Brain microvascular endothelial cell (primary cell): Measurements from ENCODE around the gene KIDINS220.

Experiments used
- DNase-seq: peaks from one replicate; pipeline ENCODE4 v3.0.0-alpha.2; 2020
- H3K27ac ChIP-seq: fragments of 250-450 bp; sonication (Bioruptor Pico); 2 replicates; pipeline ENCODE4 v1.5.1; 2020; ENCODE audit warnings: mild to moderate bottlenecking, moderate library complexity
- H3K27me3 ChIP-seq: fragments of 250-450 bp; sonication (Bioruptor Pico); replicated peaks from 2 replicates; pipeline ENCODE4 v1.5.1; 2020; ENCODE audit warnings: mild to moderate bottlenecking
- H3K36me3 ChIP-seq: fragments of 250-450 bp; sonication (Bioruptor Pico); replicated peaks from 2 replicates; pipeline ENCODE4 v1.5.1; 2020; ENCODE audit warnings: mild to moderate bottlenecking
- H3K4me3 ChIP-seq: 2 replicates; pipeline ENCODE4 v1.5.1; 2011; ENCODE audit warnings: low read depth, mild to moderate bottlenecking, control low read depth, low read length, moderate library complexity
- in situ Hi-C: cut with HindIII; loops from 2 replicates; pipeline ENCODE4 v1.10.0; 2017; ENCODE audit warnings: low sequenced_read_pairs, low pct_ligation_motif_present
- TF ChIP-seq, protein P1 (sequence below): IDR thresholded peaks from 2 replicates; pipeline ENCODE4 v1.5.1; 2011; ENCODE audit warnings: low read depth, mild to moderate bottlenecking, moderate library complexity, low read length, control low read depth, inconsistent platforms; ENCODE audit errors: missing control alignments

The KIDINS220 gene

DNA sequence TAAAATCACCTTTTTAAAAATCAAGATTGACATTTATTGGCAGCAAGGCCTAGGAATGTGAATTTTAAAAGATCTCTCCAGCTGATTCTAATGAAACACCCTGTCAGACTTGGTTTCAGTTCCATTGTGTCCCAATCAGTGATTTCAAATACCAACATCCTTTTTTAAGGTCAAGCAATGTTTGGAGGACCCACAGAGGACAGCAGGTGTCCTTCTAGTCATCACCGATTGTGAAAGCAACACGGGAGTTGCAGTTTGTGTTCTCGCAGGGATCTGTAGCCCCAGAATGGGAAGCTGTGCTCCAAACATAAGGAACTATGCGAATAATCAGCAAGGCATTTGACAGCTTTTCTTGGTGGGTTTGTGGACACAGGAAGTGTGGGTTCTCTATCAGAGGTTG, 4.5 kb upstream of the KIDINS220 start:
- no peaks in the 10 kb centered on the region for H3K36me3 ChIP-seq
- H3K27ac ChIP-seq = no peak overlapping the region
- in situ Hi-C loops = no loop called here
- no peaks in the 10 kb centered on the region for H3K27me3 ChIP-seq
- no peak overlapping the region for H3K4me3 ChIP-seq
- TF ChIP-seq, protein P1, sequence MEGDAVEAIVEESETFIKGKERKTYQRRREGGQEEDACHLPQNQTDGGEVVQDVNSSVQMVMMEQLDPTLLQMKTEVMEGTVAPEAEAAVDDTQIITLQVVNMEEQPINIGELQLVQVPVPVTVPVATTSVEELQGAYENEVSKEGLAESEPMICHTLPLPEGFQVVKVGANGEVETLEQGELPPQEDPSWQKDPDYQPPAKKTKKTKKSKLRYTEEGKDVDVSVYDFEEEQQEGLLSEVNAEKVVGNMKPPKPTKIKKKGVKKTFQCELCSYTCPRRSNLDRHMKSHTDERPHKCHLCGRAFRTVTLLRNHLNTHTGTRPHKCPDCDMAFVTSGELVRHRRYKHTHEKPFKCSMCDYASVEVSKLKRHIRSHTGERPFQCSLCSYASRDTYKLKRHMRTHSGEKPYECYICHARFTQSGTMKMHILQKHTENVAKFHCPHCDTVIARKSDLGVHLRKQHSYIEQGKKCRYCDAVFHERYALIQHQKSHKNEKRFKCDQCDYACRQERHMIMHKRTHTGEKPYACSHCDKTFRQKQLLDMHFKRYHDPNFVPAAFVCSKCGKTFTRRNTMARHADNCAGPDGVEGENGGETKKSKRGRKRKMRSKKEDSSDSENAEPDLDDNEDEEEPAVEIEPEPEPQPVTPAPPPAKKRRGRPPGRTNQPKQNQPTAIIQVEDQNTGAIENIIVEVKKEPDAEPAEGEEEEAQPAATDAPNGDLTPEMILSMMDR = no peak
- DNase-seq = no peak

DNA sequence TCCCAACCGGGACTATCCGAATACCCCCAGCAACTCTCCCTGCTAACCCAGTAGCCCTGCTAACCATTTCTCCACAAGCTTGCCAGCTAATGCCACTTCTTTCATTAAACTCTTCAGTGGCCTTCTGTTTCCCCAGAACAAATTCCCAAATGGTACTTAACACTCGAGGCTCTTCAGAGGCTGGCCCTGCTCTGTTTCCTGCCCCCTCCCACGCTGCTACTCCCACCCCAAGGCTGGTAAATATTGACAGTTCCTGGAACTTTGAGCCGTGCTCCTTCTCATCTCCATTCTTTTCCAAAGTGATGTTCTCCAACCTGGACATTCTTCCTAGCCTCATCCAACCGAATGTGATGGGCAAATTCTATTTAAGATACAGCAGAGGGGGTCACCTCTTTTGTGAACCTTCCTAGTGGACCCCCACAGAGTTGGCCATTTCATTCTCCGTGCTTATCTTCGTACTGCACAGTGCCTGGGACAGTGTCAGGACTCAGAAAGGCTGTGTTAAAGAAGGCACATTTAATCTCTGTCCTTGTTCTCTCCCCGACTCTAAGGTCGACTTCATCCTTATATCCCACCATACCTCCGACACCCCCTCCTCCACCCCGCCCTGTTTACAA, 3.2 kb upstream of the KIDINS220 start:
- Histone ChIP-seq H3K27me3 (no peaks in the 10 kb centered on the region), H3K36me3 (no peaks in the 10 kb centered on the region), H3K27ac (no peak overlapping the region), H3K4me3 (no peak overlapping the region)
- in situ Hi-C loops = no loop called here
- DNase-seq = no peak
- TF ChIP-seq, protein P1 = no peak

DNA sequence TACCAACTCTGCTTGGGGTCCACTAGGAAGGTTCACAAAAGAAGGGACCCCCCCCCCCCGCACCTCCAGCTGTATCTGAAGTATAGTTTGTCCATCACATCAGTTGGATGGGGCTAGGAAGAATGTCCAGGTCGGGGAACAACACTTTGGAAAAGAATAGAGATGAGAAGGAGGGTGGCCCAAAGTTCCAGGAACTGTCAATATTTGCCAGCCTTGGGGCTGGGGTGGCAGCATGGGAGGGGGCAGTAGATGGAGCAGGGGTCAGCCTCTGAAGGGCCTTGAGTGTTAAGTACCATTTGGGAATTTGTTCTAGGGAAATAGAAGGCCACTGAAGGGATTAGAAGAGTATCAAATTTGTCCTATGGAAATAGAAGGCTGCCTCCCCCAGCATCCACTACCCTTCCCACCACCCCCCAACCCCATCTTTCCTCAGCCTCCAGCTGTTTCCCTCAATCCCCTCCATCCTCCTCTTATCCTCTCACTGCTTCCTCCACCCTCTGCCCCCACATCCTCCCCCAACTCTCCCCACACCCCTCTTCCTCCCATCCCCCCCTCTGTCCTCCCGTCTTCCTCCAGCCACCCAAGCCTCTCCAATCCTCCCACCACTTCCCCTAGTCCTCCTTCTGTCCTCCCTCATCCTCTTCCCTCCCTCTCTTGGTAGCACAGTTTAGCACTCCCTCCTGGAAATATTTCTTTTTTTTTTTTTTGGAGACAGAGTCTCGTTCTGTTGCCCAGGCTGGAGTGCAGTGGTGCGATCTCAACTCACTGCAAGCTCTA, 2.0 kb upstream of the KIDINS220 start:
- TF ChIP-seq, protein P1 = no peak
- no peak overlapping the region for H3K4me3 ChIP-seq
- H3K27ac ChIP-seq = no peak overlapping the region
- in situ Hi-C loops = no loop called here
- H3K27me3 ChIP-seq = no peaks in the 10 kb centered on the region
- H3K36me3 ChIP-seq = no peaks in the 10 kb centered on the region
- DNase-seq = no peak

DNA sequence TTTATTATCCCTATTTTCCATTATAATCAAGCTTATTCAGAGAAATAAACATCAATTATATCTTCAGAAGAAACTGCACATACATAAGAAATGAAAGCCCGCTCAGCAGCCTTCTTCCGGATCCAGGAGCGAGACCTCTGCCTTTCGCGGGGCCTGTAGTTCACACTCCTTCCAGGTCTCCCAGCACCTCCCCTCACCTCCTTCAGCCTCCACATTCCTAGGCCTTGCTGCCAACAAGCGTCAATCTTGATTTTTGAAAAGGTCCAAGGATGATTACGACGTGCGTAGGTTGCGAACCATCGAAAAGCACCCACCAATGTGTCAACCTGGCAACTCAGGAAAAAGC, 355 bp upstream of the KIDINS220 start:
- Histone ChIP-seq H3K36me3 (no peaks in the 10 kb centered on the region), H3K4me3 (peak overlapping the region; percentile 27), H3K27ac (no peak overlapping the region), H3K27me3 (no peaks in the 10 kb centered on the region)
- in situ Hi-C loops = no loop called here
- TF ChIP-seq, protein P1 = no peak
- no peak for DNase-seq

DNA sequence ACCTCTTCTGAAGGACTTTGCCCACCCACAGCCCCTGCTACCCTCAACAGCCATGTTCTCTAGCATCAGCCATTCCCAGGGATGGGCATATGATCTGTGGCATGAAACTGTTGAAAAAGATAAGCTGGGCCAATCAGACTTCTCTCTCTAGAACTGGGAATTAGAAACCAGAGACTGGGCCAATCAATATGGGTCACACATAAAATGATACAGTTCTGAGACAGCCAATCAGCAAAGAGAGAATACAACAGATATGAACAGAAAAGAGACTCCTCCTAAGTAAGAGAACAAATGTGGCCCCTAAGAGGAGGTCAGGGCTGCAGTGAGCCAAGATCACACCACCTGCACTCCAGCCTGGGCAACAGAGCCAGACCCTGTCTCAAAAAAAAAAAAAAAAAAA, 2.1 kb downstream of the KIDINS220 start:
- Histone ChIP-seq H3K27me3 (no peaks in the 10 kb centered on the region), H3K4me3 (no peak overlapping the region), H3K27ac (no peak overlapping the region), H3K36me3 (no peaks in the 10 kb centered on the region)
- in situ Hi-C loops = no loop called here
- DNase-seq = no peak
- TF ChIP-seq, protein P1 = no peak
